Right forelimb (tissue), 1 donor: ENCODE results near the gene HCFC1.
A peak's percentile ranks its signal among the peaks of the same experiment; 100 is the strongest.

ENCODE experiments used
- DNase-seq: peaks from one replicate; pipeline ENCODE4 v3.0.0-alpha.2; 2018

Gene HCFC1

DNA sequence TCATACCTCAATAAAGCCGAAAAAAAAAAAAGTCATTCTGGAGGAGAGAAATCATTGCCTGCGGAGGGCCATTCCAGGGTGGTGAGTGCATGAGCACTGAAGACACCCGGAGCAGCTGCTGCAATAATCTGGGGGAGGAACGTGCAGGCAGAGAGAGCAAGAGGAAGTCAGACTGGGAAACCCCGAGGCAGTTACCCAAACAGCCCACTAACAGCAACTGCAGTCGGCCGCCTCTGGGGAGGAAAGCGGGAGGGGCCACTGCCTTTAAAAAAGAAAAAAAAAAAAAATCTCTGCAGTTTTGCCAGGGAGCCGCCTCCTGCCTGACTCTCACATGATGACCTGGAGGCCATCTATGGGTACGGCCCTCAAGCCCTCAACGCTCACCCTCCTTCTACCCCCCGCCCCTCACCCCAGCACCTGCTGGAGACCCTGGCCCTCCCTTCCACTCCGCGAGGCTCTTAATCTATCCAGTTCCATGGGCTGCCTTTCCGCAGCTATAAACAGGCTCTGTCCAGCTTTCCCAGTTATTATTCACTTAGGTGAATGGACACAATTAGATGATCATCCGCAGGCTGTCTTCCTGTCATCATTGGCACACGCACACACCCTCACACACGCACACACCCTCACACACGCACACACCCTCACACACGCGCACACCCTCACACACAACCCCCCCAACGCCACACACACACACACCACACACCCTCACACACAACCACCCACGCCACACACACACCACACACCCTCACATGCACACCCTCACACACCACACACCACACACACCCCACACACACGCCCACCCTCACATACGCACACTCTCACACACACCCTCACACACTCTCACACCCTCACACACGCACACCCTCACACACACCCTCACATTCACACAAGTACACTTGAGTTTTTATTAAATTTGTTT lies 70.5 kb downstream of the HCFC1 start:
- peak; percentile 54 for DNase-seq

DNA sequence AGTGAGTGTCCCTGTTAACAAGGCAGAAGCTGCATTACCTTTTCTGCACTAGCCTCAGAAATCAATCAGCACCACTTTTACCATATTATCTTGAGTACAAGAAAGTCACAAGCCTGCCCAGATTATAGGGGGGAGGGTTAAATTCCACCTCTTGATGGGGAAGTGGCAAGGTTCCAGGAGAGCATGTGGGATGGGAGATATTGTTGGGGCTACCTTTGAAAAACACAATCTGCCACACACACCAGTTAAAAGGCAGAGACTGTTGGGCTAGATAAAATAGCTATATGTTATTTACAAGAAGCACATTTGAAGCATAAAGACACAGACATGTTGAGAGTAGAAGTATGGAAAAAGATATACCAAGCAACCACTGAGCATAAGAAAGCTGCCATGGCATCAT lies 73.7 kb downstream of the HCFC1 start:
- no peak for DNase-seq
